GM18526 (cell line): ENCODE measurements around the gene GALNT18.

Experiments used
- POLR2A ChIP-seq: IDR thresholded peaks from 3 replicates; pipeline ENCODE4 v1.6.1; 2011; ENCODE audit not compliant: insufficient read length; ENCODE audit errors: extremely low read depth

The GALNT18 gene

GRCh38 chr11:11537372-11537771, 84.4 kb downstream of the GALNT18 start:
- TF ChIP-seq POLR2A: no peak

- TF ChIP-seq POLR2A: no peak
Measured at GRCh38 chr11:11536650-11537049, 85.2 kb downstream of the GALNT18 start.

DNA sequence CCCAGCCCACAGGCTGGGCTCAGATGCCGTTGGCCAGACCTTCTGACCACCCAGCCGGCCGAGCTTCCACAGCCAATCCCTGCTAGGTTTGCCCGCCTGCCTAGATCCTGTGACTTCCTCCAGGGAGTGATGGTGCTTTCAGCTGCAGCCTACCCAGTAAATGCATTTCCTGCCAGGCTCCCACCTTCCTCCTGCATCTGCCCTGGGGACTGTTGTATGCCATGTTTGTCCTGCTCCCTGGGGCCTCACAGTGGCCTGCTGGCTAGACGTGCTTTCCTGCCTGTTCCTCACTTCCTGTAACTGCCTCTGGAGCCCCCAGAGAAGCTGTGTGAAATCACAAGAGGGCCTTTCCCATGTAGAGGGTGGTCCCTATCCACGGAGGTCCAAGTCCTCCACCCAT, 86.2 kb downstream of the GALNT18 start:
- no peak for TF ChIP-seq POLR2A

DNA sequence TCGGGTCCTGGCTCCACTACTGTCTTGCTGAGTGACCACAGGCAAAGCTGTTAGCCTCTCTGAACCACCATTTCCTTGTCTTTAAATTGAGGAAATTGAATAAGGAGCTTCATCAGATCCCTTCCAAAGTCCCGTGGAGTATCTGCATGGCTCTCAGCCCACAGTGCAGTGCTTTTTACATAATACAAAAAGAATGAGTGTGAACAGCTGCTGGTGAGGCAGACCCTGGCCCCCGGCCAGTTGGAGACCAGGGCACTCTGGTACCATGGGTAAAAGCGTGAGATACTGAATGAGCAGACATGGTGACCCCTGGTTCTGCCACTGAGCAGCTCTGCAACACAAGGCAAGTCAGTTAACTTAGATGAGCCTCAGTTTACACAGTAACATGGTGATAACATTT, 86.8 kb downstream of the GALNT18 start:
- TF ChIP-seq POLR2A: no peak

GRCh38 chr11:11533751-11534150, 88.1 kb downstream of the GALNT18 start:
- TF ChIP-seq POLR2A: no peak

DNA sequence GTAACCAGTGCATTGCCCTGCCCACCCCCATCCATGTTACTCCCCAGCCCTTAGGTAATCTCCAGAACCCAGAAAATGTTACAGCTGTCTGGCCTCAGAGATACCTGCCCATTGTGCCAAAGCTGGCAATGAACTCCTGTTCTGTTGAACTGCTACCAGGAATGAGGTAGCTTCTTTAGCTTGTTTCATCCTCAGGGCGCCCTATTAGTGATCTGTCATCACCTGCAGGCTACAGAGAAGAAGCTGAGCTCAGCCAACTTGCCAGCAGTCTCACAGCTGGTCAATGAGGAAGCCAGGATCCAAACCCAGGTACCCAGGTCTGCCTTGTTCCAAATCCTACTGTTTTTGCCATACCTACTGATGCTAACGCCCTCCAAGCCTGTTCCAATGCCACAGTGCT, 88.7 kb downstream of the GALNT18 start:
- no peak for TF ChIP-seq POLR2A

DNA sequence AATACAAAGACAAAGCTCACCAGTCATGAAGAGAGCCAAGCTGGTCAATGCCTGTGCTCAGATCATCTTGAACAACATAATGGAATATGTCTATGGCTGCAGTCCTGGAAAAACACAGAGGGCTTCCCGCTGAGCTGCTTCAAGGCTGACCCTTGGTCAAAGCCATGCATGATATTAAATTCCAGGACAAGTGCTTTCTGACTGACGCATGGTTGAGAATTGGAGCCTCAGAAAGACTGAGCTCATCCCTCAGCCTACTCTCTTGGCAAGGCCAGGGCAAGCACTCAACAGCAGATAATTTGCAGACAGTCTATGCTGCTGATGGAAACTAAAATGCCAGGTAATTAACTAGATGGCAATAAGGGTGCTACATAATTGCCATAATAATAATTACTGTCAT, 89.2 kb downstream of the GALNT18 start:
- TF ChIP-seq POLR2A: no peak

GRCh38 chr11:11531131-11531908, 90.5 kb downstream of the GALNT18 start:
- TF ChIP-seq POLR2A: no peak

- no peak for TF ChIP-seq POLR2A
Measured at GRCh38 chr11:11528986-11529385, 92.8 kb downstream of the GALNT18 start.

- no peak for TF ChIP-seq POLR2A
Measured at GRCh38 chr11:11525283-11525682, 96.5 kb downstream of the GALNT18 start.

DNA sequence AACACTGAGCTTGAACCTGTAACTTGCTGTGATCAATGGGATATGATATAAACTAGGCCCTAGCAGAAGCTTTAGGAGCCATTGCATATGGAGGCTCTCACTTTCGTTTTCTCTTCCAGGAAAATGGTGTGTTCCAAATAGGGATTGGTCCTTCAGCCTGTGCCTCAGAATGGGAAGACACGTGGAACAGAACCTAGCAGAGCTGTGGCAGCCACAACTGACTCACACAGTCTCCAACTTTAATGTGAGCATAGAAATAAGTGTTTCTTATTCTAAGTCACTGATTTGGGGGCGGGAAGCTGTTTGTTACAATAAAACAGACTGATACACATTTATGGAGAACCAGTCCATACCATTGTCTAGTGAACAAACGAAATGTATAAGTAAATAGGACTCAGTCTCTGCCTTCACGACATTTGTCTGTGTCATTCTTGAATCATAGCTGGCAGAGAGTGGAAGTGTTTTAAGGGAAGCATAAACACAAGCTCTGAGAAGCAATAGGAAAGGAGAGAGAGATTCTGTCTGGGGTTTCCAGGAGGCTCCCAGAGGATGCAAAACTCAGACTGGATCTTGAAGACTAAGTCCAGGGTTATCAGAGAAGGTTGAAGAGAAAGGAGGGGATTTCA, 97.3 kb downstream of the GALNT18 start:
- no peak for TF ChIP-seq POLR2A

GRCh38 chr11:11522591-11522990, 99.2 kb downstream of the GALNT18 start:
- TF ChIP-seq POLR2A: no peak

DNA sequence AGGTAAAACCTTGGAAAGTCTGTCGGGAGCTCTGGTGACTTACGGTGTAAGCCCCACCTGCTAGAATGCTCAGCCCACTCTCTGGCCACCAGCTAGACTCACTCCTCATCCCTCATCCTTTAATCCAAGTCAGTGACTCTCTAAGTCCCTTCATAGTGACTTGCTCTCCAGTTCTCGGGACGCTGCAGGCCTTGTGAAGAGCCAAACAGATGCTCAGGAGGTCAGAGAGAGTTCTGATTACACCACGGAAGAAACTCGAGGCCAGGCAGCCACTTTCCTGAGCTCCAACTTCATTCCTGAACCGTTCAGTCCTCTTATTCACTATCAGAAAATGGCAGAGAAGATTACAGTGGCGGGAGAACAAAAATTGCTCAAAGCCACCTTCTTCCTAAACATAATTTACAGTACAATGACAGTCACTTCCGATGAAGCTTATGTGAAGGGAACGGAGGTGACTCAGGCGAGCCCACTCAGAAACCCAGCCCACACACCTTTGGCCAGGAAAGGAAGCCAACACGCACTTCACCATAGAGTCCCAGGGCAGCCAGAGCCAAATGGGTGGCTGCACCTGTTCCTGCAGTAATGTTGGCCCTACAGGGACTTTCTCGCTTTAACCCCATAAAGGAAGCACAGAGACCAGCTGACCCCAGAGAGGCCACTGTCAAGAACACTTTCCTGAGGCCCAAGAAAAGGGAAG, 100.4 kb downstream of the GALNT18 start:
- no peak for TF ChIP-seq POLR2A

- no peak for TF ChIP-seq POLR2A
Measured at GRCh38 chr11:11520231-11521015, 101.4 kb downstream of the GALNT18 start.

DNA sequence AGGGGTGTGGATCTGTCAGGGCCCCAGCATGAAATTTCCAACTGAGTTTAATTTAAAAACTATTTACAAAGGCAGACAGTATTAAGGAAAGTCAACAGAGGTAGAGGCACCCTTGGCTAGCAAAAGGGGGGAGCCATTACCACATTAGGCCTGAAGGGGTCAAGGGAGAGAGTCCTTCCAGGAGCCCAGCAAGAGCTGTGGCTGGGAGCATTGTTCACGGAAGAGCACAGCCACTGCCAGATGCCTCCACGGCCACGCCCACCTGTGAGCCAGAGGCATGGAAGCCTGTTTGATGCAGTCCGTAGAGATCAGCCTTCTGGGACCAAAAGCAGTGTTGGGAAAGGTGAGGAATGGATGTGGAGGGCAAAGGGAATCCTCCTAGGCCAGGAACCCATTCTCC, 102.6 kb downstream of the GALNT18 start:
- TF ChIP-seq POLR2A: no peak
